Adrenal gland (tissue), 5 donors: ENCODE data around the gene PRKCB.

ENCODE experiments used
- CTCF ChIP-seq, 6 experiments: fragments of 450-650 bp in 4 of 6; fragments of 200-600 bp in 2 of 6; sonication (generic) in 1 of 6; IDR thresholded peaks; 1 replicate in 5 of 6; 2 replicates in 1 of 6; pipeline versions ENCODE4 v1.5.1 to v1.8.0; 2016 to 2021; ENCODE audit warnings: antibody characterized with exemption in 6 of 6, mild to moderate bottlenecking in 2 of 6, moderate library complexity in 1 of 6
- POLR2A ChIP-seq, 2 donors: fragments of 450-650 bp; IDR thresholded peaks; one replicate each; pipeline ENCODE4 v1.6.1; 2017; ENCODE audit warnings: antibody characterized with exemption in 2 of 2, mild to moderate bottlenecking in 2 of 2, moderate library complexity in 1 of 2
- donor health status: DM: no; HTN: no; CAD: no.

- TF ChIP-seq CTCF (IDR thresholded peaks at IDR 0.05) = no peak
- TF ChIP-seq POLR2A (IDR thresholded peaks at IDR 0.05) = no peak
Observed at GRCh38 chr16:24011237-24011636, 175.5 kb downstream of the PRKCB start.
